Transverse colon (tissue), 4 donors: ENCODE results near the gene TRAFD1. TPM values are rescaled to one million over a fixed set of nuclear protein-coding genes. Genes with fewer than 3 reads are reported as not detected.

Experiments used
- DNase-seq: peaks from one replicate; pipeline ENCODE4 v3.0.0-alpha.2; 2019
- H3K27ac ChIP-seq, 4 donors: fragments of 200-600 bp; sonication (generic); 2 replicates each; pipeline ENCODE4 v1.5.1; 2016 to 2018; ENCODE audit warnings: inconsistent platforms in 4 of 4
- H3K27me3 ChIP-seq: fragments of 200-600 bp; sonication (generic); 2 replicates; pipeline ENCODE4 v1.5.1; 2017; ENCODE audit warnings: inconsistent platforms
- H3K36me3 ChIP-seq, 4 donors: fragments of 200-600 bp; sonication (generic); 2 replicates each; pipeline ENCODE4 v1.5.1; 2017 to 2019; ENCODE audit warnings: inconsistent platforms in 4 of 4
- H3K4me1 ChIP-seq, 4 donors: fragments of 200-600 bp; sonication (generic); 2 replicates each; pipeline ENCODE4 v1.5.1; 2017 to 2020; ENCODE audit warnings: inconsistent platforms in 4 of 4
- H3K4me3 ChIP-seq, 4 donors: fragments of 200-600 bp; sonication (generic); 1 replicate in 1 of 4; 2 replicates in 3 of 4; pipeline versions ENCODE4 v1.5.1 to v1.6.1; 2017 to 2019; ENCODE audit warnings: inconsistent platforms in 4 of 4
- H3K9me3 ChIP-seq, 2 donors: fragments of 200-600 bp; sonication (generic); 2 replicates each; pipeline ENCODE4 v1.5.1; 2017 to 2019; ENCODE audit warnings: inconsistent platforms in 2 of 2
- CTCF ChIP-seq, 5 experiments: fragments of 200-600 bp in 3 of 5; fragments of 450-650 bp in 2 of 5; sonication (generic) in 3 of 5; IDR thresholded peaks; 1 replicate in 2 of 5; 2 replicates in 3 of 5; pipeline ENCODE4 v1.5.1; 2016 to 2017; ENCODE audit warnings: antibody characterized with exemption in 5 of 5, inconsistent platforms in 3 of 5, mild to moderate bottlenecking in 2 of 5, moderate library complexity in 1 of 5
- EP300 ChIP-seq: sonication (generic); formaldehyde crosslinking; IDR thresholded peaks from one replicate; pipeline ENCODE4 v1.6.1; 2017; ENCODE audit warnings: antibody characterized with exemption, low read depth
- POLR2A ChIP-seq: fragments of 450-650 bp; IDR thresholded peaks from one replicate; pipeline ENCODE4 v1.6.1; 2016; ENCODE audit warnings: antibody characterized with exemption, mild to moderate bottlenecking, moderate library complexity
- POLR2AphosphoS5 ChIP-seq, 3 donors: sonication (generic); formaldehyde crosslinking; IDR thresholded peaks; one replicate each; pipeline ENCODE4 v1.6.1; 2016; ENCODE audit warnings: antibody characterized with exemption in 3 of 3
- WGBS, 2 donors: methylation state at CpG; one replicate each; pipeline ENCODE4 v1.1.5; 2018; ENCODE audit warnings: low coverage in 1 of 2; 5-methylcytosine and 5-hydroxymethylcytosine counted together
- in situ Hi-C, 4 donors: fragments of 200-750 bp; cut with MboI; loops; one replicate each; pipeline versions ENCODE4 v1.15.0 to v1.15.1; 2017; ENCODE audit warnings: low sequenced_read_pairs in 3 of 4, low pct_ligation_motif_present in 1 of 4, low pct_unique_long_range_greater_than_20kb in 1 of 4
- intact Hi-C: fragments of 100-400 bp; cut with DNase I; formaldehyde crosslinking; loops from one replicate; pipeline ENCODE4 v1.15.1; 2023; ENCODE audit warnings: low total_unique reads
- total RNA-seq, 4 donors: library from RNA; depleted of rRNA; stranded (reverse); fragments of >200 nt; gene quantifications; one replicate each; pipeline ENCODE4 v1.1.0, GENCODE V29; 2016

TRAFD1 gene
- total RNA-seq, 4 donors from 2014 or later = 15.3 to 36.8 (median 31.1) TPM

DNA sequence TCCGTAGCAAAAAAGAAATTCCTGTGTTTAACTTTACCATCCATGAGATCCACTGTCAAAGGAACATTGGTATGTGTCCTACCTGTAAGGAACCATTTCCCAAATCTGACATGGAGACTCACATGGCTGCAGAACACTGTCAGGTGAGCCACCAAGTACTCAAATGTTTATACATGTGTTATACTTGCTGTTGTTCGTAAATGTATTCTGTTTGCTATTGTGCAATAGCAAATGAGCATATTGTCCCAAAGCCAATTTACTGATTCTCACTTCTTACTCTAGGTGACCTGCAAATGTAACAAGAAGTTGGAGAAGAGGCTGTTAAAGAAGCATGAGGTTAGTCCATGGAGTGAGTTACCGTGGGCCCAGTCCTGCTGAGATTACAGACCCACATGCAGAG lies 9.4 kb downstream of the TRAFD1 start:
- TF ChIP-seq POLR2A = no peak
- TF ChIP-seq EP300 = no peak
- no peak for TF ChIP-seq POLR2AphosphoS5 (IDR thresholded peaks at IDR 0.05)
- no peak for TF ChIP-seq CTCF (IDR thresholded peaks at IDR 0.05)
- no peak for DNase-seq
- Histone ChIP-seq H3K27ac (no peak overlapping the region), H3K9me3 (no peaks in the 10 kb centered on the region), H3K4me3 (no peak overlapping the region), H3K36me3 (peaks cover 0 to 60% (median 21%) of the 10 kb centered on the region in 4 donors), H3K27me3 (no peaks in the 10 kb centered on the region), H3K4me1 (peaks cover 13 to 23% (median 21%) of the 10 kb centered on the region in 4 donors)
- in situ Hi-C loops (no loop called here), intact Hi-C loops (no loop called here)
- 92 to 100% methylated on average over 1 to 3 of the region's 3 CpGs for WGBS, 2 donors

DNA sequence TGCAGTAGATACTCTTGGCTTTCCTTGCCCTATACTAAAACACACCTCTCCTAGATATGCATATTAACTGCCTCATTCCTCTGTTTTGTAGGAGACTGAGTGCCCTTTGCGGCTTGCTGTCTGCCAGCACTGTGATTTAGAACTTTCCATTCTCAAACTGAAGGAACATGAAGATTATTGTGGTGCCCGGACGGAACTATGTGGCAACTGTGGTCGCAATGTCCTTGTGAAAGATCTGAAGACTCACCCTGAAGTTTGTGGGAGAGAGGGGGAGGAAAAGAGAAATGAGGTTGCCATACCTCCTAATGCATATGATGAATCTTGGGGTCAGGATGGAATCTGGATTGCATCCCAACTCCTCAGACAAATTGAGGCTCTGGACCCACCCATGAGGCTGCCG lies 15.4 kb downstream of the TRAFD1 start:
- intact Hi-C loops = no loop called here
- H3K27ac ChIP-seq = no peak overlapping the region
- H3K36me3 ChIP-seq = peaks cover 0 to 91% (median 42%) of the 10 kb centered on the region in 4 donors
- TF ChIP-seq CTCF (IDR thresholded peaks at IDR 0.05) (no peak), POLR2A (no peak), POLR2AphosphoS5 (IDR thresholded peaks at IDR 0.05) (no peak), EP300 (no peak)
- in situ Hi-C loops = no loop called here
- DNase-seq = no peak
- no peak overlapping the region for H3K4me3 ChIP-seq
- H3K27me3 ChIP-seq = no peaks in the 10 kb centered on the region
- H3K9me3 ChIP-seq = no peaks in the 10 kb centered on the region
- H3K4me1 ChIP-seq = no peaks in the 10 kb centered on the region
- 87 to 100% methylated on average over 3 to 5 of the region's 5 CpGs for WGBS, 2 donors

DNA sequence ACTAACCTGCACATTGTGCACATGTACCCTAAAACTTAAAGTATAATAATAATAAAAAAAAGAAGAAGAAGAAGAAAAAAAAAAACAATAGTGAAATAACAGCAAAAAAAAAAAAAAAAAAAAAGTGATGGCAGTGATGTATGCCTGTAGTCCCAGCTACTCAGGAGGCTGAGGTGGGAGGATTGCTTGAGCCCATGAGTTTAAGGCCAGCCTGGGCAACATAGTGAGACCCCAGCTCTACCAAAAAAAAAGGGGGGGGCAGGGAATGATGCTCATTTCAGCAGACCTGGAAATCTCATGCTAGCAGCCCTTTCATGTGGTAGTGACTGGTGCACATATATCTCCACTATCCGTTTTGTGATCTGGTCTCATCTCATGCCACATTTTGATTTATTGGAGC lies 20.8 kb downstream of the TRAFD1 start:
- no peak for TF ChIP-seq CTCF (IDR thresholded peaks at IDR 0.05)
- TF ChIP-seq EP300 = no peak
- TF ChIP-seq POLR2A = no peak
- no peak for TF ChIP-seq POLR2AphosphoS5 (IDR thresholded peaks at IDR 0.05)
- Histone ChIP-seq H3K9me3 (no peaks in the 10 kb centered on the region), H3K4me3 (no peak overlapping the region), H3K27me3 (no peaks in the 10 kb centered on the region), H3K4me1 (no peaks in the 10 kb centered on the region), H3K36me3 (peaks cover 0 to 82% (median 38%) of the 10 kb centered on the region in 4 donors), H3K27ac (no peak overlapping the region)
- DNase-seq = no peak
- in situ Hi-C loops (no loop called here), intact Hi-C loops (no loop called here)
- 86 to 90% methylated on average over 1 of the region's 1 CpG for WGBS, 2 donors

DNA sequence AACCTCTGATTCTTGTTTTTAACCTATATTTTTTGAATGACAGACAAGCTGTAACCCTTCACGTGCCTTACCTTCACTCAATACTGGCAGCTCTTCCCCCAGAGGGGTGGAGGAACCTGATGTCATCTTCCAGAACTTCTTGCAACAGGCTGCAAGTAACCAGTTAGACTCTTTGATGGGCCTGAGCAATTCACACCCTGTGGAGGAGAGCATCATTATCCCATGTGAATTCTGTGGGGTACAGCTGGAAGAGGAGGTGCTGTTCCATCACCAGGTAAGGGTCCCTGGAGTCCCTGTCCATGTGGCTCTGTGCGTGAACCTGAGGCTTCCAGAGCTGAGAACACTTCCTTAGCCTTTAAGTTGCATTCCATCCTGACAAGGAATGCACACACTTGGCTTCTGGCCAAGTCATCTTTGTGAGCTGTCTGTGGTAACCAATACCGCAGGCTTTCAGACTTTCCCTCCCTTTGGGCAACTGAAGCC lies 22.7 kb downstream of the TRAFD1 start:
- no peaks in the 10 kb centered on the region for H3K9me3 ChIP-seq
- in situ Hi-C loops = no loop called here
- WGBS, 2 donors = 86 to 100% methylated on average over 1 to 3 of the region's 3 CpGs
- no peaks in the 10 kb centered on the region for H3K27me3 ChIP-seq
- no peaks in the 10 kb centered on the region for H3K4me1 ChIP-seq
- DNase-seq = no peak
- intact Hi-C loops = no loop called here
- H3K27ac ChIP-seq = no peak overlapping the region
- H3K36me3 ChIP-seq = peaks cover 0 to 82% (median 38%) of the 10 kb centered on the region in 4 donors
- TF ChIP-seq CTCF (IDR thresholded peaks at IDR 0.05) = no peak
- no peak for TF ChIP-seq POLR2AphosphoS5 (IDR thresholded peaks at IDR 0.05)
- no peak for TF ChIP-seq EP300
- TF ChIP-seq POLR2A = no peak
- H3K4me3 ChIP-seq = no peak overlapping the region
